NB4 (cell line): ENCODE data around the gene TYW5.

Source experiments
- CTCF ChIP-seq: IDR thresholded peaks from one replicate; pipeline ENCODE4 v1.5.1; 2012; ENCODE audit warnings: low read depth, low read length
- MAX ChIP-seq: IDR thresholded peaks from 2 replicates; pipeline ENCODE4 v1.6.1; 2011; ENCODE audit warnings: low read depth, low read length
- POLR2A ChIP-seq: IDR thresholded peaks from 2 replicates; pipeline ENCODE4 v1.6.1; 2011; ENCODE audit warnings: mild to moderate bottlenecking; ENCODE audit not compliant: insufficient read length; ENCODE audit errors: extremely low read depth

GRCh38 chr2:199994371-199994770 is 39.1 kb upstream of the TYW5 start:
- no peak for TF ChIP-seq CTCF
- TF ChIP-seq POLR2A, result no peak
- no peak for TF ChIP-seq MAX
